GM12892 (cell line): ENCODE results near the gene IRX2.

Experiments
- POLR2A ChIP-seq: IDR thresholded peaks from 2 replicates; pipeline ENCODE4 v1.6.1; 2011; ENCODE audit warnings: low read depth, low read length, control low read depth
- POLR2AphosphoS5 ChIP-seq: IDR thresholded peaks from 2 replicates; pipeline ENCODE4 v1.6.1; 2011; ENCODE audit warnings: low read depth, low read length, control low read depth
- TAF1 ChIP-seq: IDR thresholded peaks from 2 replicates; pipeline ENCODE4 v1.6.1; 2011; ENCODE audit warnings: low read depth, mild to moderate bottlenecking, control low read depth, low read length, borderline replicate concordance

- TF ChIP-seq POLR2AphosphoS5: no peak
- TF ChIP-seq POLR2A: no peak
- TF ChIP-seq TAF1: no peak
Measured at GRCh38 chr5:2700876-2701275, 50.6 kb downstream of the IRX2 start.
